Measurements from ENCODE around the gene PASD1.

Gene PASD1

DNA sequence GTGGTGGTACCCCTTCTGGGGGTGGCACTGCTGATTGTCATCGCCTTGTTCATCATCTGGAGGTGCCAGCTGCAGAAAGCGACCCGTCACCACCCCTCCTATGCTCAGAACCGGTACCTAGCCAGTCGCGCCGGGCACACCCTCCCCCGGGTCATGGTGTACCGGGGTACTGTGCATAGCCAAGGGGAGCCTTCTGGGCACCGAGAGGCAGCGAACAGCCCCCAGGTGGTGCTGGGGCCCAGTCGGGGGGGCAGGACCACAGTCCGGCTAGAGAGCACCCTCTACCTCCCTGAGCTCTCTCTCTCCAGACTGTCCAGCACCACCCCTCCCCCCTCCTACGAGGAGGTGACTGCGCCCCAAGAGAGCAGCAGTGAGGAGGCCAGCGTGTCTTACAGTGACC, 137.1 kb downstream of the PASD1 start:
- Mint-ChIP-seq H3K9me3 (no peaks in the 10 kb centered on the region), H3K27ac (no peak overlapping the region), H3K36me3 (ENCODE audit: insufficient read depth) (no peaks in the 10 kb centered on the region), H3K4me3 (no peak overlapping the region), H3K4me1 (ENCODE audit: low read depth in 2 of 2) (no peaks in the 10 kb centered on the region), H3K27me3 (peaks cover 5 to 6% of the 10 kb centered on the region in 2 donors)
- DNase-seq (no peak), ATAC-seq (replicated peaks) (no peak)

DNA sequence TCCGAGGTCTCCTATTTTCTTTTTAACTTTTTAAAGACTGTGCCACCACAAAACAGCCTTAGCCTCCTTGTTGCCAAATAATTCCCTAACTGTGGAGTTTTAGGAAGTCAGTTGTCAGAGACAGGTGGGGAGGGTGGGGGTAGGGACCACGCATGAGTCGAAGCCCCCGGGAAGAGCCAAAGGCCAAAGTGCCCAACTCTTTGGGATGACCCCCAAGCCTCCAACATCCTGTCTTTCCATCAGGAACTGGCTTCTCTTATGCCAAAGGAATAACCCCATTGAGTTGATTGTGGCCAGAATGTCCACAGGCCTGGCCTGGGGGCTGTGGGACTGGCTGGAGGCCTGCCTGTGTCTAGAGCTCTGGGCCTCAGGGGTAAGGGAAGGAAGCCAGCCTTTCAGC, 137.6 kb downstream of the PASD1 start:
- Mint-ChIP-seq H3K36me3 (ENCODE audit: insufficient read depth) (no peaks in the 10 kb centered on the region), H3K4me1 (ENCODE audit: low read depth in 2 of 2) (no peaks in the 10 kb centered on the region), H3K4me3 (no peak overlapping the region), H3K27ac (no peak overlapping the region), H3K27me3 (peaks cover 0 to 2% of the 10 kb centered on the region in 2 donors), H3K9me3 (no peaks in the 10 kb centered on the region)
- DNase-seq (no peak), ATAC-seq (replicated peaks) (no peak)

DNA sequence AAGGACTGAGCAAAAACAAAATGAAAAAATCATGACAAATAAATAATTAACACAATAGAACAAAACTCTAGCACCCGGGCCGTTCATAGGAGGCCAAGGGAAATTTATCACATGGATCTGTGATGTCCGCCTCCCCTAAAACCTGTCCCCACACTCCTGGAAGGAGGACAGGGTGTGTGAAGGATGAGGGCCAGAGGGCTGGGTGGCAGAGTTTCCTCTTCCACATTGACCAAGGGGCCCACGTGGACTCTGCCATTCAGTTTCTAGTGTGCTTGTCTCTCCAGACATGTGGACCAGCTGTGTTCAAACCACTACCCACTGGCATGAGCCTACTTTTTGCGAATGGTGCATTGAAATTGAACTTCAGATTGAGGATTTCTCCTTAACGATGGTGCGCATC, 138.1 kb downstream of the PASD1 start:
- no peaks in the 10 kb centered on the region for H3K9me3 Mint-ChIP-seq
- DNase-seq (no peak), ATAC-seq (replicated peaks) (no peak)
- H3K4me3 Mint-ChIP-seq, result no peak overlapping the region
- H3K27ac Mint-ChIP-seq, result no peak overlapping the region
- no peaks in the 10 kb centered on the region for H3K27me3 Mint-ChIP-seq
- no peaks in the 10 kb centered on the region for H3K36me3 Mint-ChIP-seq (ENCODE audit: insufficient read depth)
- H3K4me1 Mint-ChIP-seq (ENCODE audit: low read depth in 2 of 2), result no peaks in the 10 kb centered on the region

DNA sequence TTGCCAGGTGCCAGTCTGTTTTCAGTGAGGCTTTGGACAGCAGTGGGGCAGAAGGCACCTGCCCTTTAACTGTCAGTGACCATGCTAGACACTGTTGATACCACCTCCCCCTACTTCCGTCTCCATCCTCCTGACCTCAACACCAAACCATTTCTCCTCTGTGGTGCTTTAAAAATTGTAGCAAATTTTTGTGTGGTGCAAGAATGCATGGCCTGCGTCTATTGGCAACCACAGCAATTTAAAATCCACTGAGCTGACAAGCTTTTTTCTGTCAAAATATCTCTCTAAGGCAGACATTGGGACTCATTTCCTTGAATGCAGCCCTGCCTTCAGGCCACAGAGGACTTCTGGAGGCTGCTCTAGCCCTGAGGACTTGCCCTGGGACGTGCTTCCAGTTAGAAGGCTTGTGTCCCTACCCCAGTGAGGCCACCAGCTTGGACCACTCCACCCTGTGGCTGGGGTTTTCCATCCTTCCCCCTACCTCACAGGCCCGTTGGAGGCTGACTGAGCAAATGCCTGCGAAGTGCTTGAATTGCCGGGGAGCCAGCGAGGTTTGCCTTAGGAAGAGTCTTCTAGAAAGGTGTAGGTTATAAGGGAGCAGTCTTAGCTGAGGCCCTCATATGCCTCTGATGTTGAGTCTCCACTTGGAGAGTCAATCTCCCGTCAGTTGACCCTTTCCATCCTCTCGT, 138.7 kb downstream of the PASD1 start:
- Mint-ChIP-seq H3K36me3 (ENCODE audit: insufficient read depth) (no peaks in the 10 kb centered on the region), H3K27me3 (no peaks in the 10 kb centered on the region), H3K4me1 (ENCODE audit: low read depth in 2 of 2) (no peaks in the 10 kb centered on the region), H3K9me3 (no peaks in the 10 kb centered on the region), H3K27ac (no peak overlapping the region), H3K4me3 (no peak overlapping the region)
- ATAC-seq (replicated peaks), result no peak
- no peak for DNase-seq

DNA sequence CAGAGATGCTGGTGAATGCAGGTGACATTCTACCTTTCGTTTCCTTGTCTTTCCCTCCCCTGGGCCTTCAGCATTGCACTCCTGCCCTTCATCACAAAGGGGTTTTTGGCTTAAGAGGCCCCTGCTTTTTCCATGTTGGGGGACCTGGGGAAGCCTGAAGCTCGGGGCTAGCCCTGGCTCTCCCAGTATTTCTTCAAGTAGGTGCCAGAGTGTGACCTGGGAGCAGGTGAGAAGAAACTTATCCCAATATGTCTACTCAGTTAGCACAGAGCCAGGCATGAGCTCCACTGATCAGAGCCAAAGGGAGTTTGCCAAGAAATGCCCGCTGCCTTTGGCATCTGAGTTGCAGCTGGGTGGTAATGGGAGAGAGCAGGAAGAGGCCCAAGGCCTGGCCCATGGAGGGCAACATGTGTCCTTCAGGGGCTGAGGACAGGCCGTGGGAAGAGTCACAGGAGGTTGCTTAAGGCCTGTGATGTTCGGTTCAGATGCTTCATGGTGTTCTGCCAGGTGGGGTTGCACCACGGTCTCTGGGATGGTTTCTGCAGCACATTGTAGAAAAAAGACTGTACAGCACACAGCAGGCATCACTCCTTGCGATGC, 139.4 kb downstream of the PASD1 start:
- DNase-seq, result no peak
- Mint-ChIP-seq H3K4me3 (no peak overlapping the region), H3K36me3 (ENCODE audit: insufficient read depth) (no peaks in the 10 kb centered on the region), H3K27me3 (no peaks in the 10 kb centered on the region), H3K27ac (no peak overlapping the region), H3K9me3 (no peaks in the 10 kb centered on the region), H3K4me1 (ENCODE audit: low read depth in 2 of 2) (no peaks in the 10 kb centered on the region)
- ATAC-seq (replicated peaks), result no peak

DNA sequence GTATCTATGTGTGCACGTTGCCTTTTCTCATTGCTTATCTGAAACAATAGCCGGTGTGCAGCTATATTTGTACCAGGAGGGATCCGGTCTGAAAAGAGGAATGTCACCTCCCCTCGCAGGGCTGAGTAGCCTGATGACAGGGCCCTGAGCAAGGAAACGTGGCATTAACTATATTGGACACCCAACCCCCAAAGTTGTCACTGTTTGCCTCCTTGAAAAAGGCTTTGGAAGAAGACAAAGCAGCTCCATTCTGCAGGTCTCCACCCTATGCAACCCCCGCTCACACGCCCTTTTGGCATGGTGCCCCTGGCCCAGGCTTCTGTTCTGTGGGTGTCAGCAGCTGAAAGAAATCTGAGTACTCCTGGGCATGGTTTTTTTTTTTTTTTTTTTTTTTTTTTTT, 140.0 kb downstream of the PASD1 start:
- no peak for ATAC-seq (replicated peaks)
- no peak overlapping the region for H3K4me3 Mint-ChIP-seq
- H3K9me3 Mint-ChIP-seq, result no peaks in the 10 kb centered on the region
- H3K27ac Mint-ChIP-seq, result no peak overlapping the region
- no peaks in the 10 kb centered on the region for H3K27me3 Mint-ChIP-seq
- no peaks in the 10 kb centered on the region for H3K4me1 Mint-ChIP-seq (ENCODE audit: low read depth in 2 of 2)
- no peaks in the 10 kb centered on the region for H3K36me3 Mint-ChIP-seq (ENCODE audit: insufficient read depth)
- DNase-seq, result no peak

DNA sequence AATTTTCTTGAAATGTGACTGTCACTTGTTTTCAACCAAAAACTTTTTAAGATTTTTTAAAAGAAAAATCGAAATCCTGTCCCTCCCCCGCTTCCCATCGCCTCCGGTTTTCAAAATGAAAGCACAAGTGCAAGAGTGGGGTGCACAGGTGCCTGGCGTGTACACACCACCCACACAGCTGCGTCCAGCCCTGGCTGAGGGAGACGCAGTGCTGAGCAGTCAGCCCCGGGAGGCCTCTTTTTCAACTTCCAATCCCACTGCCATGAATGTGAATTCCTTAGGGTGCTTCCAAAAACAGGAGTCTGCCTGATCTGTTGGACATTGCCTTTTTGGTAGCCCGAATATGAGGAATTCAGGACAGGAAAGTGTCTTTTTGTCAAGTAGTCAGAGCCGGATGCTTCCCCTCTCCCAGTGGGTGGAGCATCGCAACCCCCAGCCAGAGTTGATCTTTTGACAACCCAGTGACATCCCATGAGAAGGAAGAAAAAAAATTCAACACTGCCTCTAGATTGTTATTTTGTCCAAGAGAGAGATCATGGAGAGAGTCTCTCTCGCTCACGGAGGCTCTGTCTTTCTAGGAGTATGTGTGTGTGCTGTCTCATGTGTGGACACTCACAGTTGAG, 140.7 kb downstream of the PASD1 start:
- Mint-ChIP-seq H3K4me1 (ENCODE audit: low read depth in 2 of 2) (no peaks in the 10 kb centered on the region), H3K27ac (no peak overlapping the region), H3K36me3 (ENCODE audit: insufficient read depth) (no peaks in the 10 kb centered on the region), H3K27me3 (no peaks in the 10 kb centered on the region), H3K9me3 (no peaks in the 10 kb centered on the region), H3K4me3 (no peak overlapping the region)
- ATAC-seq (replicated peaks) (no peak), DNase-seq (no peak)

DNA sequence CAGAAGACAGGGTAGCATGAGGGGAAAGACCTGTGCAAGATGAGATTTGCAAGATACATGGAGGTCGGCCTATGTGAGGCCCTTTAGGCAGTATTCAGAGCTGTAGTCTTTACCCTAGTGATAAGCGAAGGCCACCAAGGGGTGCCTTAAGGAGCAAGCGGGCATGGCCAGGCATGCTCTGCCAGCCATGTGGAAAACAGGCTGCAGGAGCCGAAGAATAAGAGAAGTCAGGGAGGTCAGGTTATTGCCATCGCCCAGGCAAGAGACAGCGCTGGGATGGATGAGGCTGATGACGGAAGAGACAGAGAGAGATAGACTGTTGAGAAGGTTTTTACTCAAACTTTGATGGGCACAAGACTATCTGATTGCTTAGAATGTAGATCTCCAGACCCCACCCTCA, 145.3 kb downstream of the PASD1 start:
- DNase-seq (no peak), ATAC-seq (replicated peaks) (no peak)
- Mint-ChIP-seq H3K27me3 (no peaks in the 10 kb centered on the region), H3K9me3 (no peaks in the 10 kb centered on the region), H3K4me1 (ENCODE audit: low read depth in 2 of 2) (no peaks in the 10 kb centered on the region), H3K4me3 (no peak overlapping the region), H3K27ac (no peak overlapping the region), H3K36me3 (ENCODE audit: insufficient read depth) (no peaks in the 10 kb centered on the region)

DNA sequence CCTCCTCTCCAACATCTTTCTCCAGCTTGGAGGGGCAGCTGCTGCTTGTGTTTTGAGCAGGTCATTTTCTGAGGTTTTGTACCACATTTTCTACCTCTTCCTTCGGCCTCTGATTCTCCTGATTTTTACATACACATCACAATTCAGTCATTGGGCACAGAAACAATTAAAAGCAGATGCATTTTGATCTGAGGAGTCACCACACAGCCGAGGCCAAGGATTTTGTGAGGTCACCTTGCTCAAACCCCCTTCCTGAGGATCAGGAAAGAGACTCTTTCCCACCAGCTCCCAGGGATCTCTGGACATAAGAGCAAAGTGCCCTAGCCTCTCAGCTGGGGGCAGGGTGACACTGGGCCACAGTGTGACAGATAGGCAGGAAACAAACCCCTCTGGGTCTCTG, 147.0 kb downstream of the PASD1 start:
- no peaks in the 10 kb centered on the region for H3K4me1 Mint-ChIP-seq (ENCODE audit: low read depth in 2 of 2)
- H3K36me3 Mint-ChIP-seq (ENCODE audit: insufficient read depth), result no peaks in the 10 kb centered on the region
- ATAC-seq (replicated peaks), result no peak
- H3K27ac Mint-ChIP-seq, result no peak overlapping the region
- H3K9me3 Mint-ChIP-seq, result no peaks in the 10 kb centered on the region
- DNase-seq, result no peak
- H3K27me3 Mint-ChIP-seq, result no peaks in the 10 kb centered on the region
- no peak overlapping the region for H3K4me3 Mint-ChIP-seq

DNA sequence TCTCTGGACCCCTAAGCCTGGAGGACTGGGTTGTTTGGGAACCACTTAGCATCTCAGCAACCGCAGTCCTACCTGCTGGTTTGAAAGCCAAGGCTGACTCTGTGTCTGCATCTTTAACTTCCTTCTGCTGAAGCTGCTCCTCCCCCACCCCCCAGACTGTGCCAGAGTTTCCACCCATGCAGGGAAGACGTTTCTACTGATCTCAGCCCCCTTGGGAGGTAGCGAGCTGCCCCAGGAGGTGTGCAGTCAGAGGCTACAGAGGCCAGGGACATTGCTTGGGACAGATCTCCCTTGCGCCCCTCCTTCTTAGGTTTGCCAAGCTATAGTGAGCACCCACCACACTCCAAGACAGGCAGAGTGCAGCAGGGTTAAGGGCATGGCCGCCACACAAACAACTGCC, 147.7 kb downstream of the PASD1 start:
- Mint-ChIP-seq H3K36me3 (ENCODE audit: insufficient read depth) (no peaks in the 10 kb centered on the region), H3K4me3 (no peak overlapping the region), H3K27me3 (no peaks in the 10 kb centered on the region), H3K27ac (no peak overlapping the region), H3K4me1 (ENCODE audit: low read depth in 2 of 2) (no peaks in the 10 kb centered on the region), H3K9me3 (no peaks in the 10 kb centered on the region)
- ATAC-seq (replicated peaks), result no peak
- no peak for DNase-seq

DNA sequence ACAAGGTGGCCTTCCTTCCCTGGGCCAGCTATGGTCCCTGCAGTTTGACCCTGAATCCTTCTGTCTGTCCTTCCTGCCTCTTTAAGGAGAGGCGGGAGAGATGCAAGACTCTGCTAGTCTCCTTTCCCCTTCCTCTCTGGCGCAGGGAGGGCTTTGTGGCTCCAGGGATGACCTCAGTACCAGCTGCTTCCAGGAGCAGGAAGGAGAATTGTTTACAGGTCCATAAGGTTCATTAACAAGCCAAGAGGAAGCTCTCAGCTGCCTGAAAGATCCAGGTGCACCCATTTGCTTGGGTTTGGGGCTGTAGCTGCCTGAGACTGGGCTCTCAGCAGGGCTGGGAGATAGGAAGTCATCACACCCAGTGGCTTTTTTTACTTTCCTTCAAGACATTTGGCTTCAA, 148.3 kb downstream of the PASD1 start:
- ATAC-seq (replicated peaks), result no peak
- Mint-ChIP-seq H3K27me3 (peaks cover 0 to 6% of the 10 kb centered on the region in 2 donors), H3K27ac (no peak overlapping the region), H3K36me3 (ENCODE audit: insufficient read depth) (no peaks in the 10 kb centered on the region), H3K4me3 (no peak overlapping the region), H3K9me3 (no peaks in the 10 kb centered on the region), H3K4me1 (ENCODE audit: low read depth in 2 of 2) (no peaks in the 10 kb centered on the region)
- no peak for DNase-seq

DNA sequence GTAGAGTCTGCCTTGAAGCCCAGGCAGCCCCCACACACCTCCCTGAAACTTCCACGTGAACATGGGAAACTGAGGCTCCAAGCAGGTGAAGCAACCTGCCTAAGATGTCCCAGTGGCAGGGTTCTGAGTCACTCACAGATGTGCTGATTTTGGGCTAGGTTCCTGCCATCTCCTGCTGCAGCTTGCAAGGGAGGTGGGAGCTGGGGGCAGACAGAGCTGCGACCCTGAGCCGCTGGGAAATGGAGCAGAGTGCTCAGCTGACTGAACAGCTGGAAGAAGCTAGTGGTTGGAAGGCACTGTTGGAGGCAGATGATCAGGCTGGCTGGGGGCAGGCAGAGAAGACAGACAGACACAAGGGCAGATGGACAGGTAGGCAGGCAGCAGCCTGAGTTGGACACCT, 148.8 kb downstream of the PASD1 start:
- Mint-ChIP-seq H3K4me1 (ENCODE audit: low read depth in 2 of 2) (no peaks in the 10 kb centered on the region), H3K9me3 (no peaks in the 10 kb centered on the region), H3K4me3 (no peak overlapping the region), H3K36me3 (ENCODE audit: insufficient read depth) (no peaks in the 10 kb centered on the region), H3K27me3 (peaks cover 0 to 10% of the 10 kb centered on the region in 2 donors), H3K27ac (no peak overlapping the region)
- ATAC-seq (replicated peaks) (no peak), DNase-seq (no peak)

DNA sequence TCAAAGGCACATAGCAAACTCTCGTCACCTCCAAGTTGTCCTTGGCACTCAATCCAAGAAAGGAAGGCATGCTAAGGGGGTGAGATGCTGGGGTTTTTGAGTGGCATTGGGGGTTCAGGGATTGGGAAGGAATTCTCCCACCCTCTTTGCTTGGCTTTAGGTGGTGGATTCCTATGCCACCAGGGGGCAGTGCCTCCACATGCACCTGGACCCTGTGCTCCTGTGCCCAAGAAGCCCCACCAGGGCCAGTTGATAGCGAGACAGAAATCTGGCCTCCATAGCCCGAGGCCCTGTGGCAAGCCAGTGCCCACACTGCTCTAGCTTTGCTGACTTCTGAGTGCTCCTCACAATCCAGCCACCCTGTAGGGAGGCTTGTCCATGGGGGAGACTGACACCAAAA, 150.4 kb downstream of the PASD1 start:
- Mint-ChIP-seq H3K36me3 (ENCODE audit: insufficient read depth) (no peaks in the 10 kb centered on the region), H3K4me1 (ENCODE audit: low read depth in 2 of 2) (no peaks in the 10 kb centered on the region), H3K4me3 (no peak overlapping the region), H3K27me3 (peaks cover 0 to 14% of the 10 kb centered on the region in 2 donors), H3K9me3 (no peaks in the 10 kb centered on the region), H3K27ac (no peak overlapping the region)
- ATAC-seq (replicated peaks), result no peak
- DNase-seq, result no peak

DNA sequence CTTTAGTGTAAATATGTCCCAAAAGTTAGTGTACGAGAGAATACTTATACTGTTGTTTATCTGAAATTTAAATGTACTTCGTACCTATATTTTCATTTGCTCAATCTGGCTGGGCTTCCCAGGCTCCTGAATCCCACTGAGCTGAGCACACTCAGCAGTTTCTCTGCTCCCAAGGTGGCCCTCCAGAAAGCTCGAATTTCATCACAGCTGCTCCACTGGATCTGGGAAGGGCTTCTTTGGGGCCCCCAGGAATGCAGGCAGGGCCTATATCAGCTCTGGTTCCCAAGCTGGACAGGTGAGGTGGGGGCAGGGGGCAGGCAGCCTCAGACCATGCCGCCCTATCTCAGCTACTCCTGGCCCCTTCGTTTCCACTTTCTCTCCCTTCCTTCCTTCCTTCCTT, 150.9 kb downstream of the PASD1 start:
- Mint-ChIP-seq H3K27me3 (peaks cover 0 to 14% of the 10 kb centered on the region in 2 donors), H3K4me3 (no peak overlapping the region), H3K9me3 (no peaks in the 10 kb centered on the region), H3K36me3 (ENCODE audit: insufficient read depth) (no peaks in the 10 kb centered on the region), H3K27ac (no peak overlapping the region), H3K4me1 (ENCODE audit: low read depth in 2 of 2) (no peaks in the 10 kb centered on the region)
- ATAC-seq (replicated peaks) (no peak), DNase-seq (no peak)

Measured in effector memory CD8-positive, alpha-beta T cell (primary cell).